ENCODE measurements around the gene IPCEF1. TPM values are rescaled to one million over a fixed set of nuclear protein-coding genes. Genes with fewer than 3 reads are reported as not detected.

Gene IPCEF1
- total and polyA plus RNA-seq, 5 donors from 2014 or later = 82.4 to 160 (median 85.9) TPM

DNA sequence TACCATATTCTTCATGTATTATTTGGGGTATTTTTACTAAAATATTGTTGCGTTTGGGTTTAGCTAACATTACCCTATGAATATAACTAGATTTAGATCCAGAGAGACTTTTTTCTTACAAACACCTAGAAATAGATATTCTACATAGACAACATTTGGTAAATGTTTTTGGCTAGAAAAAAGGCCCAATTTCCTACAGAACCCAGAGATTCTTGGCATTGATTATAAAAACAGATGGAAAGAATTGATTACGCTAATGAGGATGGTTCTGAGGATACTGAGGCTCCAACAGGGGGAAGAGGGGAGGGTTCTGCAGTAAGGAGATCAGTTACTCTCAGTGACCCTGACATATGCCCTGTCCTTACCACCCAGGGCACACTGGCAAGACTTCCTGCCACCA lies 123.2 kb downstream of the IPCEF1 start:
- Mint-ChIP-seq H3K27ac (peak overlapping the region; percentile 51 to 86 (median 68)), H3K9me3 (no peaks in the 10 kb centered on the region), H3K4me3 (peak overlapping the region in 3 of 4 donors; percentile 24 to 84 (median 45)), H3K4me1 (peaks cover 60 to 87% (median 76%) of the 10 kb centered on the region in 4 donors), H3K27me3 (no peaks in the 10 kb centered on the region), H3K36me3 (peaks cover 18% of the 10 kb centered on the region)
- H3K9me3 ChIP-seq (ENCODE audit: control insufficient read depth in 2 of 2, low read length in 2 of 2) = no peaks in the 10 kb centered on the region
- no peak overlapping the region for H3K4me3 ChIP-seq (ENCODE audit: low read depth, low read length)
- ATAC-seq (ENCODE audit: low read depth in 2 of 2) (no peak), DNase-seq (no peak)
- peaks cover 81% of the 10 kb centered on the region for H3K4me1 ChIP-seq (ENCODE audit: control insufficient read depth, insufficient read depth, low read length, poor library complexity, severe bottlenecking)
- no peaks in the 10 kb centered on the region for H3K27me3 ChIP-seq (ENCODE audit: control insufficient read depth, insufficient read depth, low read length)
- H3K36me3 ChIP-seq (ENCODE audit: control insufficient read depth, insufficient read depth, low read length) = peaks cover 17% of the 10 kb centered on the region
- H3K27ac ChIP-seq (ENCODE audit: insufficient read depth, low read length, poor library complexity, severe bottlenecking) = peak overlapping the region; percentile 74

DNA sequence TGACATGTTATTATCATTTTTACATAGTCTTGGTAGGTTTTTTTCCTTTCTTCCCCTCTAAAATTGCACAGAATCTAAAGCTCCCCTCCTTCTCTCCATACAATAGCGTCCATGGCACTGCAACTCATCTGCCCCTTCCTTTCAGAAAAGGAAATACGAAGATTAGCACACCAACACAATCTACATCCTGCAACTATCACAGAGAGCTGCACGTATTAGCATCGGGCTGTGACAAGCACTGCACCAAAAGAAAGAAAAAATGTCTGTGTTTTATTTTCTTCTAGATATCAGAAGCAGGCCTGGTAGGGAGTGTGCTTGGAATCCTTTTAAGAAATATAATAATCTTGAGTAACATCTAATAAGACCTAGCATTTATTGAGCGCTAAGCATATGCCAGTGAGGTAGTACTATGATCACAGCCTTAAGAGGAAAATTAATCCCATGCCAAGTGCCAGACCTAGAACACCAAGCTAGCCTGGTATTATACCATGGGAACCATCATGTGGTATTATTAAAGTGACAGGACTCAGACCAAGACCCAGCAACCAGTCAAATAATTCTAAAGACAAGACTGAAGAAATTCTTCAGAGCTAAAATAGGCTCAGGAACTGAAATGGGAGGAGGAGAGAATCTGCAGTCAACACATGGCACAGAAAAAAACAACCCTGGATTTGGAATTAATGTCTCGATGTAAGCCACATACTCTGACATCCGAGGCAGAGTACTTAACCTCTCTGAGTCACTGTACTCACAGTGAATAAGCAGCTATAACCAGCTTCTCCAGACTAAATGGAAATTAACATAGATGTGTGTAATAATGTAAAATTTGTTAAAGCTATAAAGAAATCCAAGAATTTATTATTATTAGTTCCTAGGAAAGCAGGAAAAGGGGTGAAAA lies 124.3 kb downstream of the IPCEF1 start:
- Histone ChIP-seq H3K4me3 (ENCODE audit: low read depth, low read length) (peak overlapping the region; percentile 89), H3K4me1 (ENCODE audit: control insufficient read depth, insufficient read depth, low read length, poor library complexity, severe bottlenecking) (peaks cover 87% of the 10 kb centered on the region), H3K27me3 (ENCODE audit: control insufficient read depth, insufficient read depth, low read length) (no peaks in the 10 kb centered on the region), H3K27ac (ENCODE audit: insufficient read depth, low read length, poor library complexity, severe bottlenecking) (peak overlapping the region; percentile 74), H3K36me3 (ENCODE audit: control insufficient read depth, insufficient read depth, low read length) (peaks cover 20% of the 10 kb centered on the region), H3K9me3 (ENCODE audit: control insufficient read depth in 2 of 2, low read length in 2 of 2) (no peaks in the 10 kb centered on the region)
- no peaks in the 10 kb centered on the region for H3K27me3 Mint-ChIP-seq
- ATAC-seq (ENCODE audit: low read depth in 2 of 2) (peak; percentile 72 to 73), DNase-seq (peak in 2 of 3 donors; percentile 33 to 64)
- peak overlapping the region; percentile 55 to 84 (median 72) for H3K4me3 Mint-ChIP-seq
- H3K27ac Mint-ChIP-seq = peak overlapping the region; percentile 88 to 92 (median 90)
- H3K36me3 Mint-ChIP-seq = peaks cover 15% of the 10 kb centered on the region
- no peaks in the 10 kb centered on the region for H3K9me3 Mint-ChIP-seq
- H3K4me1 Mint-ChIP-seq = peaks cover 61 to 89% (median 76%) of the 10 kb centered on the region in 4 donors

GRCh38 chr6:154230910-154231595 lies 125.5 kb downstream of the IPCEF1 start:
- Mint-ChIP-seq H3K4me3 (peak overlapping the region; percentile 55 to 84 (median 72)), H3K27me3 (no peaks in the 10 kb centered on the region), H3K4me1 (peaks cover 53 to 84% (median 72%) of the 10 kb centered on the region in 4 donors), H3K27ac (peak overlapping the region; percentile 88 to 92 (median 90)), H3K9me3 (no peaks in the 10 kb centered on the region), H3K36me3 (peaks cover 16% of the 10 kb centered on the region)
- no peak for ATAC-seq (ENCODE audit: low read depth in 2 of 2)
- peaks cover 84% of the 10 kb centered on the region for H3K4me1 ChIP-seq (ENCODE audit: control insufficient read depth, insufficient read depth, low read length, poor library complexity, severe bottlenecking)
- DNase-seq = no peak
- peak overlapping the region; percentile 74 for H3K27ac ChIP-seq (ENCODE audit: insufficient read depth, low read length, poor library complexity, severe bottlenecking)
- H3K9me3 ChIP-seq (ENCODE audit: control insufficient read depth in 2 of 2, low read length in 2 of 2) = no peaks in the 10 kb centered on the region
- peaks cover 24% of the 10 kb centered on the region for H3K36me3 ChIP-seq (ENCODE audit: control insufficient read depth, insufficient read depth, low read length)
- peak overlapping the region; percentile 89 for H3K4me3 ChIP-seq (ENCODE audit: low read depth, low read length)
- H3K27me3 ChIP-seq (ENCODE audit: control insufficient read depth, insufficient read depth, low read length) = no peaks in the 10 kb centered on the region

DNA sequence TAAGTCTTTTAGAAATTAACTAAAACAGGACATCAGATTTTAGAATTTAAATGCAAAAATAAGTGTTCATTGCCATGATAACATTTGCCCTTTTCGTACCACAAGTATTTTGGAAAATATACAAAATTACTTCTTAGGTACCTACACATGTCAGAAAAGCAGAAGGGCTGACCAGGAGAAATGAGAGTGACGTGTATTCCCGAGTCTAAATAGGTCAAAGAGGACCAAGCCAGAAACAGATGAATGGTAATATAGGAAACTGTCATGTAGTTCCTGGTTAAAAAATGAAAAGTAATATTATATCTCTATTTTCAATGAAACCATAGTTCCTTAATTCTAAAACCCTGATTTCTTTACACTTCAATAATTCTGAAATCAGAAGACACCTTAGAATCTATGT lies 126.2 kb downstream of the IPCEF1 start:
- H3K4me3 Mint-ChIP-seq = peak overlapping the region; percentile 65 to 95 (median 82)
- Histone ChIP-seq H3K27me3 (ENCODE audit: control insufficient read depth, insufficient read depth, low read length) (no peaks in the 10 kb centered on the region), H3K36me3 (ENCODE audit: control insufficient read depth, insufficient read depth, low read length) (peaks cover 28% of the 10 kb centered on the region), H3K27ac (ENCODE audit: insufficient read depth, low read length, poor library complexity, severe bottlenecking) (peak overlapping the region; percentile 74), H3K4me3 (ENCODE audit: low read depth, low read length) (peak overlapping the region; percentile 89), H3K9me3 (ENCODE audit: control insufficient read depth in 2 of 2, low read length in 2 of 2) (no peaks in the 10 kb centered on the region), H3K4me1 (ENCODE audit: control insufficient read depth, insufficient read depth, low read length, poor library complexity, severe bottlenecking) (peaks cover 85% of the 10 kb centered on the region)
- no peaks in the 10 kb centered on the region for H3K9me3 Mint-ChIP-seq
- ATAC-seq (ENCODE audit: low read depth in 2 of 2) (no peak), DNase-seq (no peak)
- peak overlapping the region; percentile 88 to 89 (median 88) for H3K27ac Mint-ChIP-seq
- peaks cover 20% of the 10 kb centered on the region for H3K36me3 Mint-ChIP-seq
- peaks cover 53 to 84% (median 72%) of the 10 kb centered on the region in 4 donors for H3K4me1 Mint-ChIP-seq
- no peaks in the 10 kb centered on the region for H3K27me3 Mint-ChIP-seq

- Histone ChIP-seq H3K36me3 (ENCODE audit: control insufficient read depth, insufficient read depth, low read length) (peaks cover 28% of the 10 kb centered on the region), H3K9me3 (ENCODE audit: control insufficient read depth in 2 of 2, low read length in 2 of 2) (no peaks in the 10 kb centered on the region), H3K4me1 (ENCODE audit: control insufficient read depth, insufficient read depth, low read length, poor library complexity, severe bottlenecking) (peaks cover 90% of the 10 kb centered on the region), H3K27me3 (ENCODE audit: control insufficient read depth, insufficient read depth, low read length) (no peaks in the 10 kb centered on the region), H3K27ac (ENCODE audit: insufficient read depth, low read length, poor library complexity, severe bottlenecking) (peak overlapping the region; percentile 74), H3K4me3 (ENCODE audit: low read depth, low read length) (peak overlapping the region; percentile 89)
- DNase-seq = peak in 2 of 3 donors; percentile 44 to 89
- peaks cover 52 to 87% (median 72%) of the 10 kb centered on the region in 4 donors for H3K4me1 Mint-ChIP-seq
- H3K4me3 Mint-ChIP-seq = peak overlapping the region; percentile 65 to 95 (median 82)
- H3K27me3 Mint-ChIP-seq = no peaks in the 10 kb centered on the region
- peak overlapping the region; percentile 88 to 89 (median 88) for H3K27ac Mint-ChIP-seq
- peaks cover 22% of the 10 kb centered on the region for H3K36me3 Mint-ChIP-seq
- no peaks in the 10 kb centered on the region for H3K9me3 Mint-ChIP-seq
- peak; percentile 52 to 54 for ATAC-seq (ENCODE audit: low read depth in 2 of 2)
Measured at GRCh38 chr6:154229786-154230185, 126.8 kb downstream of the IPCEF1 start.

DNA sequence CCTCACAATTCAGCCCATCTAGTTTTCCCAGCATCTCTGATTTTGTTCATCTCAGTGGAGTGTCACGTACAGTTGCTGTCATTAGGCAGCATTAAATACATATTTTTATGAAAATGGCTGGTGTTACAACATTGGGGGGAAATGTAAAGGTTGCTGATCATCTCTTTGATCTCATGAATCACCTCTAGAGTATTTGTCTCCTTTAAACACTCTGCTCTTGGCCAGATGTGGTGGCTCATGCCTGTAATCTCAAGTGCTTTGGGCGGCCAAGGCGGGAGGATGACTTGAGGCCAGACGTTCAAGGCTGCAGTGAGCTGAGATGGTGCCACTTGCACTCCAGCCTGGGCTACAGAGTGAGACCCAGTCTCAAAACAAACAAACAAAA lies 128.1 kb downstream of the IPCEF1 start:
- peak overlapping the region; percentile 12 for H3K4me3 ChIP-seq (ENCODE audit: low read depth, low read length)
- H3K36me3 ChIP-seq (ENCODE audit: control insufficient read depth, insufficient read depth, low read length) = peaks cover 25% of the 10 kb centered on the region
- peak overlapping the region; percentile 74 for H3K27ac ChIP-seq (ENCODE audit: insufficient read depth, low read length, poor library complexity, severe bottlenecking)
- H3K27me3 ChIP-seq (ENCODE audit: control insufficient read depth, insufficient read depth, low read length) = no peaks in the 10 kb centered on the region
- DNase-seq (no peak), ATAC-seq (ENCODE audit: low read depth in 2 of 2) (no peak)
- H3K4me1 ChIP-seq (ENCODE audit: control insufficient read depth, insufficient read depth, low read length, poor library complexity, severe bottlenecking) = peaks cover 89% of the 10 kb centered on the region
- Mint-ChIP-seq H3K27ac (peak overlapping the region; percentile 22 to 88 (median 81)), H3K36me3 (peaks cover 18% of the 10 kb centered on the region), H3K9me3 (no peaks in the 10 kb centered on the region), H3K27me3 (no peaks in the 10 kb centered on the region), H3K4me3 (peak overlapping the region in 3 of 4 donors; percentile 20 to 47 (median 25)), H3K4me1 (peaks cover 55 to 87% (median 71%) of the 10 kb centered on the region in 4 donors)
- H3K9me3 ChIP-seq (ENCODE audit: control insufficient read depth in 2 of 2, low read length in 2 of 2) = no peaks in the 10 kb centered on the region

GRCh38 chr6:154227862-154228520 lies 128.6 kb downstream of the IPCEF1 start:
- Histone ChIP-seq H3K27me3 (ENCODE audit: control insufficient read depth, insufficient read depth, low read length) (no peaks in the 10 kb centered on the region), H3K4me3 (ENCODE audit: low read depth, low read length) (peak overlapping the region; percentile 12), H3K4me1 (ENCODE audit: control insufficient read depth, insufficient read depth, low read length, poor library complexity, severe bottlenecking) (peaks cover 88% of the 10 kb centered on the region), H3K9me3 (ENCODE audit: control insufficient read depth in 2 of 2, low read length in 2 of 2) (no peaks in the 10 kb centered on the region), H3K27ac (ENCODE audit: insufficient read depth, low read length, poor library complexity, severe bottlenecking) (no peak overlapping the region), H3K36me3 (ENCODE audit: control insufficient read depth, insufficient read depth, low read length) (peaks cover 26% of the 10 kb centered on the region)
- H3K4me1 Mint-ChIP-seq = peaks cover 56 to 87% (median 71%) of the 10 kb centered on the region in 4 donors
- H3K9me3 Mint-ChIP-seq = no peaks in the 10 kb centered on the region
- H3K27me3 Mint-ChIP-seq = no peaks in the 10 kb centered on the region
- peaks cover 22% of the 10 kb centered on the region for H3K36me3 Mint-ChIP-seq
- no peak for DNase-seq
- ATAC-seq (ENCODE audit: low read depth in 2 of 2) = no peak
- H3K4me3 Mint-ChIP-seq = peak overlapping the region in 3 of 4 donors; percentile 20 to 47 (median 25)
- H3K27ac Mint-ChIP-seq = peak overlapping the region; percentile 22 to 88 (median 81)

Data from CD4-positive, CD25-positive, alpha-beta regulatory T cell (primary cell).